Calu3 (cell line): Measurements from ENCODE around the gene AKNAD1. TPM values are rescaled to one million over a fixed set of nuclear protein-coding genes. Genes with fewer than 3 reads are reported as not detected.

Source experiments
- BruUV-seq: library from RNA; stranded (reverse); fragments of 400-500 nt; replicated peaks from 2 replicates; lab custom pipeline; 2021; lab: Mats Ljungman, UMichigan
- CTCF ChIA-PET: fragments of 300-600 bp; sonication (Branson Sonifier 250); formaldehyde crosslinking; loops from one replicate; lab custom pipeline; 2022; ENCODE audit warnings: antibody characterized with exemption; lab: Charles Lee
- DNase-seq: peaks from one replicate; pipeline ENCODE4 v3.0.0; 2022
- H3K27ac Mint-ChIP-seq: one replicate; pipeline ENCODE4 v1.8.0; 2022; ENCODE audit warnings: mixed read lengths; ENCODE audit not compliant: unreplicated experiment
- H3K27me3 Mint-ChIP-seq: one replicate; pipeline ENCODE4 v1.8.0; 2022; ENCODE audit warnings: mixed read lengths; ENCODE audit not compliant: unreplicated experiment
- H3K36me3 Mint-ChIP-seq: one replicate; pipeline ENCODE4 v1.8.0; 2022; ENCODE audit warnings: mild to moderate bottlenecking, moderate library complexity, mixed read lengths; ENCODE audit not compliant: insufficient read depth, unreplicated experiment
- H3K4me1 Mint-ChIP-seq: one replicate; pipeline ENCODE4 v1.8.0; 2022; ENCODE audit warnings: mild to moderate bottlenecking, low read depth, mixed read lengths; ENCODE audit not compliant: unreplicated experiment
- H3K4me3 Mint-ChIP-seq: one replicate; pipeline ENCODE4 v1.8.0; 2022; ENCODE audit warnings: mild to moderate bottlenecking, low read depth, moderate library complexity, mixed read lengths; ENCODE audit not compliant: unreplicated experiment
- H3K9me3 Mint-ChIP-seq: one replicate; pipeline ENCODE4 v1.8.0; 2022; ENCODE audit warnings: low read depth, mixed read lengths; ENCODE audit not compliant: unreplicated experiment
- CTCF ChIP-seq: fragments of 200-600 bp; IDR thresholded peaks from one replicate; pipeline ENCODE4 v1.8.0; 2022; ENCODE audit warnings: antibody characterized with exemption; ENCODE audit not compliant: unreplicated experiment
- intact Hi-C: fragments of 100-400 bp; cut with micrococcal nuclease; formaldehyde crosslinking; loops from one replicate; pipeline ENCODE4 v1.10.0; 2022; ENCODE audit not compliant: unreplicated experiment
- total RNA-seq: library from RNA; stranded (reverse); gene quantifications from 2 replicates; pipeline ENCODE4 v1.2.3, GENCODE V29; 2022

The AKNAD1 gene
- total RNA-seq, 1 experiment from 2014 or later, result not detected

- H3K4me3 Mint-ChIP-seq, result no peak overlapping the region
- no peaks in the 10 kb centered on the region for H3K36me3 Mint-ChIP-seq
- peaks cover 11% of the 10 kb centered on the region for H3K27me3 Mint-ChIP-seq
- no peak for DNase-seq
- no peak for TF ChIP-seq CTCF
- H3K27ac Mint-ChIP-seq, result no peak overlapping the region
- H3K4me1 Mint-ChIP-seq, result no peaks in the 10 kb centered on the region
- no peaks in the 10 kb centered on the region for H3K9me3 Mint-ChIP-seq
- CTCF ChIA-PET, result no interaction called here
- BruUV-seq, result no TSS peak
- intact Hi-C loops, result no loop called here
Measured at GRCh38 chr1:108862017-108862610, 5.2 kb upstream of the AKNAD1 start.

GRCh38 chr1:108861566-108861965 is 4.7 kb upstream of the AKNAD1 start:
- Mint-ChIP-seq H3K36me3 (no peaks in the 10 kb centered on the region), H3K4me1 (no peaks in the 10 kb centered on the region), H3K9me3 (no peaks in the 10 kb centered on the region), H3K4me3 (no peak overlapping the region), H3K27ac (no peak overlapping the region), H3K27me3 (peaks cover 5% of the 10 kb centered on the region)
- DNase-seq, result no peak
- TF ChIP-seq CTCF, result no peak
- intact Hi-C loops, result no loop called here
- BruUV-seq, result no TSS peak
- CTCF ChIA-PET, result no interaction called here

- Mint-ChIP-seq H3K9me3 (no peaks in the 10 kb centered on the region), H3K4me1 (no peaks in the 10 kb centered on the region), H3K4me3 (no peak overlapping the region), H3K27ac (no peak overlapping the region), H3K27me3 (no peaks in the 10 kb centered on the region), H3K36me3 (no peaks in the 10 kb centered on the region)
- intact Hi-C loops, result no loop called here
- CTCF ChIA-PET, result no interaction called here
- no peak for DNase-seq
- BruUV-seq, result no TSS peak
- TF ChIP-seq CTCF, result no peak
Measured at GRCh38 chr1:108860190-108860907, 3.5 kb upstream of the AKNAD1 start.

GRCh38 chr1:108858230-108858950 is 1.5 kb upstream of the AKNAD1 start:
- Mint-ChIP-seq H3K9me3 (no peaks in the 10 kb centered on the region), H3K27me3 (no peaks in the 10 kb centered on the region), H3K4me3 (no peak overlapping the region), H3K36me3 (no peaks in the 10 kb centered on the region), H3K4me1 (no peaks in the 10 kb centered on the region), H3K27ac (no peak overlapping the region)
- CTCF ChIA-PET, result no interaction called here
- intact Hi-C loops, result no loop called here
- no TSS peak for BruUV-seq
- TF ChIP-seq CTCF, result no peak
- no peak for DNase-seq
